Vagina (tissue), 2 donors: ENCODE measurements around the gene BCKDK. TPM values are rescaled to one million over a fixed set of nuclear protein-coding genes. Genes with fewer than 3 reads are reported as not detected.

Source experiments
- DNase-seq, 2 donors: peaks; one replicate each; pipeline ENCODE4 v3.0.0-alpha.2; 2017; ENCODE audit errors: extremely low spot score in 2 of 2
- H3K27ac ChIP-seq: fragments of 200-600 bp; sonication (generic); one replicate; pipeline ENCODE4 v1.5.1; 2019
- H3K27me3 ChIP-seq: fragments of 200-600 bp; sonication (generic); one replicate; pipeline ENCODE4 v1.5.1; 2019
- H3K36me3 ChIP-seq, 2 donors: fragments of 200-600 bp; sonication (generic); one replicate each; pipeline ENCODE4 v1.5.1; 2017 to 2019
- H3K4me1 ChIP-seq: fragments of 200-600 bp; sonication (generic); one replicate; pipeline ENCODE4 v1.5.1; 2019
- H3K4me3 ChIP-seq, 2 donors: fragments of 200-600 bp; sonication (generic); 1 replicate in 1 of 2; 2 replicates in 1 of 2; pipeline ENCODE4 v1.5.1; 2016 to 2019
- H3K9me3 ChIP-seq: fragments of 200-600 bp; sonication (generic); one replicate; pipeline ENCODE4 v1.5.1; 2019
- CTCF ChIP-seq, 3 experiments: fragments of 450-650 bp in 2 of 3; fragments of 200-600 bp in 1 of 3; sonication (generic) in 1 of 3; IDR thresholded peaks; one replicate each; pipeline ENCODE4 v1.5.1; 2017 to 2019; ENCODE audit warnings: antibody characterized with exemption in 3 of 3, mild to moderate bottlenecking in 2 of 3, moderate library complexity in 2 of 3
- POLR2A ChIP-seq, 2 donors: fragments of 450-650 bp; IDR thresholded peaks; one replicate each; pipeline ENCODE4 v1.6.1; 2017; ENCODE audit warnings: antibody characterized with exemption in 2 of 2, mild to moderate bottlenecking in 2 of 2, moderate library complexity in 2 of 2
- POLR2AphosphoS5 ChIP-seq, 2 donors: sonication (generic); formaldehyde crosslinking; IDR thresholded peaks; one replicate each; pipeline ENCODE4 v1.9.0; 2017; ENCODE audit warnings: antibody characterized with exemption in 2 of 2, mild to moderate bottlenecking in 2 of 2, low read depth in 1 of 2; ENCODE audit not compliant: insufficient read depth in 1 of 2
- intact Hi-C: fragments of 100-400 bp; cut with DNase I; formaldehyde crosslinking; loops from one replicate; pipeline ENCODE4 v1.15.1; 2023
- total RNA-seq: library from RNA; depleted of rRNA; stranded (reverse); fragments of >200 nt; gene quantifications from one replicate; pipeline ENCODE4 v1.2.3, GENCODE V29; 2016

The BCKDK gene
- total RNA-seq, 1 donor from 2014 or later: 48.9 TPM

- no peak for DNase-seq
- no peak overlapping the region for H3K4me3 ChIP-seq
- H3K27me3 ChIP-seq: no peaks in the 10 kb centered on the region
- no peaks in the 10 kb centered on the region for H3K9me3 ChIP-seq
- peaks cover 25% of the 10 kb centered on the region for H3K4me1 ChIP-seq
- H3K36me3 ChIP-seq: peaks cover 0 to 25% of the 10 kb centered on the region in 2 donors
- intact Hi-C loops: no loop called here
- TF ChIP-seq POLR2A (IDR thresholded peaks at IDR 0.05): no peak
- TF ChIP-seq POLR2AphosphoS5 (IDR thresholded peaks at IDR 0.05; ENCODE audit: insufficient read depth in 1 of 2, low read depth in 1 of 2): no peak
- no peak for TF ChIP-seq CTCF (IDR thresholded peaks at IDR 0.05)
- H3K27ac ChIP-seq: no peak overlapping the region
Observed at GRCh38 chr16:31106509-31107464, 1.4 kb upstream of the BCKDK start.

GRCh38 chr16:31107465-31107867, 720 bp upstream of the BCKDK start:
- no peaks in the 10 kb centered on the region for H3K9me3 ChIP-seq
- H3K4me1 ChIP-seq: peaks cover 25% of the 10 kb centered on the region
- no peak for DNase-seq
- H3K36me3 ChIP-seq: peaks cover 0 to 31% of the 10 kb centered on the region in 2 donors
- intact Hi-C loops: no loop called here
- H3K27ac ChIP-seq: no peak overlapping the region
- no peaks in the 10 kb centered on the region for H3K27me3 ChIP-seq
- TF ChIP-seq CTCF (IDR thresholded peaks at IDR 0.05) (no peak), POLR2A (IDR thresholded peaks at IDR 0.05) (no peak), POLR2AphosphoS5 (IDR thresholded peaks at IDR 0.05; ENCODE audit: insufficient read depth in 1 of 2, low read depth in 1 of 2) (no peak)
- no peak overlapping the region for H3K4me3 ChIP-seq

GRCh38 chr16:31108794-31109558, 790 bp downstream of the BCKDK start:
- Histone ChIP-seq H3K4me3 (peak overlapping the region; percentile 87 to 93), H3K27ac (peak overlapping the region; percentile 93), H3K27me3 (no peaks in the 10 kb centered on the region), H3K4me1 (peaks cover 25% of the 10 kb centered on the region), H3K9me3 (no peaks in the 10 kb centered on the region), H3K36me3 (peaks cover 0 to 32% of the 10 kb centered on the region in 2 donors)
- no peak for DNase-seq
- intact Hi-C loops: no loop called here
- TF ChIP-seq POLR2AphosphoS5 (IDR thresholded peaks at IDR 0.05; ENCODE audit: insufficient read depth in 1 of 2, low read depth in 1 of 2): no peak

GRCh38 chr16:31109622-31110021, 1.4 kb downstream of the BCKDK start:
- Histone ChIP-seq H3K4me3 (no peak overlapping the region), H3K27me3 (no peaks in the 10 kb centered on the region), H3K9me3 (no peaks in the 10 kb centered on the region), H3K4me1 (peaks cover 25% of the 10 kb centered on the region), H3K27ac (no peak overlapping the region), H3K36me3 (peaks cover 0 to 32% of the 10 kb centered on the region in 2 donors)
- DNase-seq: no peak
- TF ChIP-seq POLR2AphosphoS5 (IDR thresholded peaks at IDR 0.05; ENCODE audit: insufficient read depth in 1 of 2, low read depth in 1 of 2) (no peak), CTCF (IDR thresholded peaks at IDR 0.05) (no peak), POLR2A (IDR thresholded peaks at IDR 0.05) (no peak)
- intact Hi-C loops: no loop called here

- Histone ChIP-seq H3K4me1 (peaks cover 25% of the 10 kb centered on the region), H3K36me3 (peaks cover 0 to 32% of the 10 kb centered on the region in 2 donors), H3K27ac (no peak overlapping the region), H3K27me3 (no peaks in the 10 kb centered on the region), H3K4me3 (no peak overlapping the region), H3K9me3 (no peaks in the 10 kb centered on the region)
- intact Hi-C loops: no loop called here
- no peak for DNase-seq
- TF ChIP-seq POLR2AphosphoS5 (IDR thresholded peaks at IDR 0.05; ENCODE audit: insufficient read depth in 1 of 2, low read depth in 1 of 2) (no peak), CTCF (IDR thresholded peaks at IDR 0.05) (no peak), POLR2A (IDR thresholded peaks at IDR 0.05) (no peak)
Observed at GRCh38 chr16:31110106-31111034, 2.2 kb downstream of the BCKDK start.
